ENCODE results near the gene TEX2.

The TEX2 gene

DNA sequence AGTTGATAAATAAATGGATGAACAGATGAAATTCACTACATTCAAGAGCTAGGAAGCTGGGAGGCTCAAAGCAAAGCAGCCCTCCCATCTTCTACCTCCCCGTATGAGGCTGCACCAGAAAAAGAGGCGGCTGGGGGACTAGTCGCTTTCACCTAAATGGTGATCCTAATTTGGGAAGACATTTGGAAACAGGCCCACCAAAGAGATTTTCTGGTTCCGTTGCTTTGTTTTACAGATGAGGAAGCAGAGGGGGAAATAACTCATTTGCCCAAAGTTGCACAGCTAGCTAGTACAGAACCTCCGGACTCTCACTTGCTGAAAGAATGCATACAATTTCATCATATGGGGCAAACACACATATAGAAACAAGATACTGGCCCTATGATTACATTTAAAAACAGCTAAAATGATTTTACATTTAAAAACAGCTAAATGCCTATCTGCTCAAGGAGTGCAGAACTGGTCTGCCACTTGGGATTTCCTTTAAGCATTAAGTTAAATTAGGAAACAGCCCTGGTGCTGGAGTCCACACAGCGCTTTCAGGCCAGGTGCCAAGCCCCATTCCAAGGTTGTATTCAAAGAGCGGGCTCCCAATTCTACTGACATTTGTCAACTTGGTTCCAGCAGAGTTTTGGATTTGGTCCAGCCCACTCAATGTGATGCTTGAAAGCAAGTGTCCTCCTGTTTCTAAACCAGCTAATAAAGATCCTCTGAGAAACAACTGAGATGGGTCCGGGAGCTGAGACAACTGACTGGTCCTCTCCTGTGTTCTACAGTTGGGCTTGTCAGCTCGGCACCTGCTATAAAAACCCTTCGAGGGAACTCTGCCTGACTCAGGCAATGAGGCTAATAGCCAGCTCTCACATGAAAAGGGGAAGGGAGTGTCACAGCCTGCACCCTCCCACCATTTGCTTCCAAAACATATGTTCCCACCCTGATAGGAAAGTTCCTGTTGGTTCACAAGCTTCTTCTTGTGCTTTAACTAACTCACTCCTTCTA is 144.8 kb downstream of the TEX2 start:
- no peaks in the 10 kb centered on the region for H3K9me3 ChIP-seq
- no peaks in the 10 kb centered on the region for H3K36me3 ChIP-seq (replicated peaks)
- H3K4me3 ChIP-seq = no peak overlapping the region
- no peaks in the 10 kb centered on the region for H3K4me1 ChIP-seq
- no peak for DNase-seq (ENCODE audit: low spot score in 2 of 2)
- in situ Hi-C loops (cut with MboI; ENCODE audit: low sequenced_read_pairs) = no loop called here
- no peaks in the 10 kb centered on the region for H3K27me3 ChIP-seq (ENCODE audit: low read depth)

- DNase-seq (ENCODE audit: low spot score in 2 of 2) = no peak
- in situ Hi-C loops (cut with MboI; ENCODE audit: low sequenced_read_pairs) = no loop called here
- Histone ChIP-seq H3K27me3 (ENCODE audit: low read depth) (no peaks in the 10 kb centered on the region), H3K9me3 (no peaks in the 10 kb centered on the region), H3K4me1 (no peaks in the 10 kb centered on the region), H3K36me3 (replicated peaks) (no peaks in the 10 kb centered on the region), H3K4me3 (no peak overlapping the region)
Observed at GRCh38 chr17:64115822-64116534, 147.1 kb downstream of the TEX2 start.

DNA sequence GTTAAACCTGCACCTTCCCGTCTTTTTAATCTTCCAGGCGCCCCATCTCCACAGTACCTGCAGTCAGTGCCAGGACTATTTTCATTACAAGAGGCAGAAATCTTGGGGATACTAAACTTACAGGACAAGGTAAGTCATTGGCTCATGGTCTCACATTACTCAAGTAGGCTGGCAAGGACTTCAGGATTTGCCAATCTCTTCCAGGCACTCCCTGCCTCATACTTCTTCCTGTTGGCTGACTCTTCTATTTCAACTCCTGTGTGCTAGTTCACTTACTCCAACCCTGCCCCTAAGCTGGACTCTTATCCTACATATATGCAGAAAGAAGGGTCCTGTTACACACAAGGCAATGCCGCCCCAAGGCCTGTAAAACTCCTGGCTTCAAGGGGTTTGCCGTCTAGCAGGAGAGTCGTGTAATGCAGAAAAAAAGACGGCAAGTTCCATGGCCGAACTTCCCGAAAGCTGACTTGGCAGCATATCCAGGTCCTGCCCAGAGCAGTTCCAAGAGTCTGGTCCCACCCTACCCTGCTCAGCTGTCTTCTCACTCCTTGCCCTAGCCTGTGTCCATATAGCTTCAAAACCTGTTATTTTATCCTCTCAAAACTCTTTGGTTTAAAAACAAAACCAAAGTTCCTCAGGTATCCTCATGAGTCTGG is 147.9 kb downstream of the TEX2 start:
- H3K27me3 ChIP-seq (ENCODE audit: low read depth) = no peaks in the 10 kb centered on the region
- H3K4me1 ChIP-seq = peaks cover 6% of the 10 kb centered on the region
- H3K36me3 ChIP-seq (replicated peaks) = no peaks in the 10 kb centered on the region
- H3K4me3 ChIP-seq = no peak overlapping the region
- no peak for DNase-seq (ENCODE audit: low spot score in 2 of 2)
- no peaks in the 10 kb centered on the region for H3K9me3 ChIP-seq
- in situ Hi-C loops (cut with MboI; ENCODE audit: low sequenced_read_pairs) = no loop called here

- peaks cover 12% of the 10 kb centered on the region for H3K4me1 ChIP-seq
- no peaks in the 10 kb centered on the region for H3K9me3 ChIP-seq
- no peaks in the 10 kb centered on the region for H3K36me3 ChIP-seq (replicated peaks)
- in situ Hi-C loops (cut with MboI; ENCODE audit: low sequenced_read_pairs) = no loop called here
- H3K4me3 ChIP-seq = no peak overlapping the region
- no peaks in the 10 kb centered on the region for H3K27me3 ChIP-seq (ENCODE audit: low read depth)
- DNase-seq (ENCODE audit: low spot score in 2 of 2) = no peak
Observed at GRCh38 chr17:64113006-64113405, 150.1 kb downstream of the TEX2 start.

GRCh38 chr17:64111831-64112230 is 151.2 kb downstream of the TEX2 start:
- in situ Hi-C loops (cut with MboI; ENCODE audit: low sequenced_read_pairs) = no loop called here

GRCh38 chr17:64110379-64111152 is 152.5 kb downstream of the TEX2 start:
- H3K36me3 ChIP-seq (replicated peaks) = no peaks in the 10 kb centered on the region
- peaks cover 12% of the 10 kb centered on the region for H3K4me1 ChIP-seq
- no peaks in the 10 kb centered on the region for H3K9me3 ChIP-seq
- no peaks in the 10 kb centered on the region for H3K27me3 ChIP-seq (ENCODE audit: low read depth)
- in situ Hi-C loops (cut with MboI; ENCODE audit: low sequenced_read_pairs) = no loop called here
- no peak overlapping the region for H3K4me3 ChIP-seq
- DNase-seq (ENCODE audit: low spot score in 2 of 2) = no peak

More at GRCh38 chr17:64111831-64112230, 151.2 kb downstream of the TEX2 start:
- peaks cover 12% of the 10 kb centered on the region for H3K4me1 ChIP-seq
- no peak for DNase-seq (ENCODE audit: low spot score in 2 of 2)
- H3K4me3 ChIP-seq = no peak overlapping the region
- no peaks in the 10 kb centered on the region for H3K27me3 ChIP-seq (ENCODE audit: low read depth)
- H3K36me3 ChIP-seq (replicated peaks) = no peaks in the 10 kb centered on the region
- no peaks in the 10 kb centered on the region for H3K9me3 ChIP-seq

DNA sequence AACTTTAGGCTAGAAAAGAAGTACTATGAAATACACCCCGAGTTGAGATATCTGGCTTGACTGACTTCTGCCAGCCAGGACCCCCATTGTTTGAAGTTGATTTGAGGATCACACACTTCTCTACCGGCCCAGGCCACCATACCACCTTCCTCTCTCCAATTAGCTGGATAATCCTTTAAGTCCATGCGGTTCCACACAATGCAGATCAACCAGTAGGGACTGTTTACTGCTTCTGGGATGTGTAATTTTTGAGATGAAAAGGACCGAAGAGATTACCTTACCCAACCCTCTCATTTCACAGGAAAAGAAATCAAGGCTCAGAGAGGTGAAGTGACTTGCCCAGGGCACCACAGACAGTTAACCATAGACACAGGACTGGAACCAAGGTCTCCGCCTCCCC is 153.7 kb downstream of the TEX2 start:
- no peaks in the 10 kb centered on the region for H3K9me3 ChIP-seq
- no peaks in the 10 kb centered on the region for H3K36me3 ChIP-seq (replicated peaks)
- H3K4me1 ChIP-seq = peaks cover 12% of the 10 kb centered on the region
- no peak for DNase-seq (ENCODE audit: low spot score in 2 of 2)
- no peaks in the 10 kb centered on the region for H3K27me3 ChIP-seq (ENCODE audit: low read depth)
- no peak overlapping the region for H3K4me3 ChIP-seq
- in situ Hi-C loops (cut with MboI; ENCODE audit: low sequenced_read_pairs) = no loop called here

- no peaks in the 10 kb centered on the region for H3K27me3 ChIP-seq (ENCODE audit: low read depth)
- H3K9me3 ChIP-seq = no peaks in the 10 kb centered on the region
- DNase-seq (ENCODE audit: low spot score in 2 of 2) = no peak
- no peak overlapping the region for H3K4me3 ChIP-seq
- peaks cover 12% of the 10 kb centered on the region for H3K4me1 ChIP-seq
- in situ Hi-C loops (cut with MboI; ENCODE audit: low sequenced_read_pairs) = no loop called here
- no peaks in the 10 kb centered on the region for H3K36me3 ChIP-seq (replicated peaks)
Observed at GRCh38 chr17:64107500-64108236, 155.4 kb downstream of the TEX2 start.

GRCh38 chr17:64106918-64107317 is 156.1 kb downstream of the TEX2 start:
- Histone ChIP-seq H3K36me3 (replicated peaks) (no peaks in the 10 kb centered on the region), H3K4me1 (peaks cover 12% of the 10 kb centered on the region), H3K27me3 (ENCODE audit: low read depth) (no peaks in the 10 kb centered on the region), H3K9me3 (no peaks in the 10 kb centered on the region), H3K4me3 (no peak overlapping the region)
- in situ Hi-C loops (cut with MboI; ENCODE audit: low sequenced_read_pairs) = no loop called here
- no peak for DNase-seq (ENCODE audit: low spot score in 2 of 2)

GRCh38 chr17:64103391-64104364 is 159.4 kb downstream of the TEX2 start:
- in situ Hi-C loops (cut with MboI; ENCODE audit: low sequenced_read_pairs) = no loop called here
- no peaks in the 10 kb centered on the region for H3K9me3 ChIP-seq
- no peaks in the 10 kb centered on the region for H3K27me3 ChIP-seq (ENCODE audit: low read depth)
- H3K36me3 ChIP-seq (replicated peaks) = no peaks in the 10 kb centered on the region
- no peaks in the 10 kb centered on the region for H3K4me1 ChIP-seq
- no peak overlapping the region for H3K4me3 ChIP-seq
- DNase-seq (ENCODE audit: low spot score in 2 of 2) = no peak

GRCh38 chr17:64102627-64103390 is 160.3 kb downstream of the TEX2 start:
- Histone ChIP-seq H3K27me3 (ENCODE audit: low read depth) (no peaks in the 10 kb centered on the region), H3K4me1 (no peaks in the 10 kb centered on the region), H3K4me3 (no peak overlapping the region), H3K9me3 (no peaks in the 10 kb centered on the region), H3K36me3 (replicated peaks) (no peaks in the 10 kb centered on the region)
- DNase-seq (ENCODE audit: low spot score in 2 of 2) = no peak
- in situ Hi-C loops (cut with MboI; ENCODE audit: low sequenced_read_pairs) = no loop called here

All from HAP-1 (cell line).